Caco-2 (cell line): ENCODE results near the gene MBD4. TPM values are rescaled to one million over a fixed set of nuclear protein-coding genes. Genes with fewer than 3 reads are reported as not detected.

Experiments used
- BruUV-seq: library from RNA; stranded (reverse); fragments of 400-500 nt; replicated peaks from 2 replicates; lab custom pipeline; 2021; lab: Mats Ljungman, UMichigan
- CTCF ChIA-PET: fragments of 300-600 bp; sonication (Branson Sonifier 250); formaldehyde crosslinking; loops from one replicate; lab custom pipeline; 2022; ENCODE audit warnings: antibody characterized with exemption; lab: Charles Lee
- POLR2A ChIA-PET: fragments of 300-600 bp; sonication (Branson Sonifier 250); formaldehyde crosslinking; loops from one replicate; lab custom pipeline; 2022; ENCODE audit warnings: antibody characterized with exemption; lab: Charles Lee
- DNase-seq, 2 experiments: peaks; one replicate each; pipeline versions ENCODE4 v3.0.0 to v3.0.0-alpha.2; 2020 to 2022
- H3K27me3 ChIP-seq: replicated peaks from 2 replicates; pipeline ENCODE4 v1.6.0; 2011; ENCODE audit warnings: low read length; ENCODE audit not compliant: control insufficient read depth, insufficient read depth
- H3K36me3 ChIP-seq: 2 replicates; pipeline ENCODE4 v1.5.1; 2011; ENCODE audit warnings: low read length; ENCODE audit not compliant: control insufficient read depth, insufficient read depth
- H3K4me1 ChIP-seq: fragments of 250-450 bp; sonication (Bioruptor Pico); 2 replicates; pipeline ENCODE4 v1.5.1; 2020; ENCODE audit warnings: mild to moderate bottlenecking
- H3K4me3 ChIP-seq: 2 replicates; pipeline ENCODE4 v1.5.1; 2011; ENCODE audit warnings: low read depth, mild to moderate bottlenecking, control low read depth, low read length
- H3K9me3 ChIP-seq: fragments of 250-450 bp; sonication (Bioruptor Pico); 2 replicates; pipeline ENCODE4 v1.5.1; 2020; ENCODE audit warnings: mild to moderate bottlenecking, moderate library complexity
- H3K27ac Mint-ChIP-seq: one replicate; pipeline ENCODE4 v1.8.0; 2022; ENCODE audit warnings: mixed read lengths; ENCODE audit not compliant: unreplicated experiment
- H3K27me3 Mint-ChIP-seq: one replicate; pipeline ENCODE4 v1.8.0; 2022; ENCODE audit warnings: mixed read lengths; ENCODE audit not compliant: insufficient read depth, unreplicated experiment
- H3K36me3 Mint-ChIP-seq: one replicate; pipeline ENCODE4 v1.8.0; 2022; ENCODE audit warnings: mild to moderate bottlenecking, mixed read lengths; ENCODE audit not compliant: insufficient read depth, unreplicated experiment
- H3K4me1 Mint-ChIP-seq: one replicate; pipeline ENCODE4 v1.8.0; 2022; ENCODE audit warnings: low read depth, mixed read lengths; ENCODE audit not compliant: unreplicated experiment
- H3K4me3 Mint-ChIP-seq: one replicate; pipeline ENCODE4 v1.8.0; 2022; ENCODE audit warnings: mild to moderate bottlenecking, moderate library complexity, mixed read lengths; ENCODE audit not compliant: unreplicated experiment
- H3K9me3 Mint-ChIP-seq: one replicate; pipeline ENCODE4 v1.8.0; 2022; ENCODE audit warnings: mixed read lengths; ENCODE audit not compliant: unreplicated experiment
- CTCF ChIP-seq, 2 experiments: fragments of 200-600 bp in 1 of 2; IDR thresholded peaks; 1 replicate in 1 of 2; 2 replicates in 1 of 2; pipeline versions ENCODE4 v1.5.1 to v1.8.0; 2011 to 2022; ENCODE audit warnings: antibody characterized with exemption in 1 of 2, control low read depth in 1 of 2, inconsistent platforms in 1 of 2, low read depth in 1 of 2, low read length in 1 of 2, mild to moderate bottlenecking in 1 of 2, moderate library complexity in 1 of 2; ENCODE audit not compliant: insufficient read depth in 1 of 2, severe bottlenecking in 1 of 2, unreplicated experiment in 1 of 2
- intact Hi-C: fragments of 100-400 bp; cut with micrococcal nuclease; formaldehyde crosslinking; loops from one replicate; pipeline ENCODE4 v1.10.0; 2022; ENCODE audit not compliant: unreplicated experiment
- total RNA-seq: library from RNA; stranded (reverse); gene quantifications from 2 replicates; pipeline ENCODE4 v1.2.3, GENCODE V29; 2022

Gene MBD4
- total RNA-seq, 1 experiment from 2014 or later = 33.5 TPM

- Histone ChIP-seq H3K4me1 (peaks cover 45% of the 10 kb centered on the region), H3K9me3 (no peaks in the 10 kb centered on the region), H3K27me3 (no peaks in the 10 kb centered on the region), H3K36me3 (no peaks in the 10 kb centered on the region), H3K4me3 (no peak overlapping the region)
- H3K36me3 Mint-ChIP-seq = peaks cover 24% of the 10 kb centered on the region
- intact Hi-C loops = no loop called here
- no TSS peak for BruUV-seq
- no peak overlapping the region for H3K4me3 Mint-ChIP-seq
- POLR2A ChIA-PET = no interaction called here
- no peak for DNase-seq
- CTCF ChIA-PET = no interaction called here
- no peak for TF ChIP-seq CTCF (IDR thresholded peaks at IDR 0.05; ENCODE audit: insufficient read depth in 1 of 2, low read depth in 1 of 2, low read length in 1 of 2, severe bottlenecking in 1 of 2, unreplicated experiment in 1 of 2)
- H3K4me1 Mint-ChIP-seq = peaks cover 40% of the 10 kb centered on the region
- no peak overlapping the region for H3K27ac Mint-ChIP-seq
- H3K9me3 Mint-ChIP-seq = no peaks in the 10 kb centered on the region
- H3K27me3 Mint-ChIP-seq = no peaks in the 10 kb centered on the region
Observed at GRCh38 chr3:129442486-129442885, 2.7 kb upstream of the MBD4 start.

- Histone ChIP-seq H3K4me3 (no peak overlapping the region), H3K27me3 (no peaks in the 10 kb centered on the region), H3K4me1 (peaks cover 38% of the 10 kb centered on the region), H3K9me3 (no peaks in the 10 kb centered on the region), H3K36me3 (no peaks in the 10 kb centered on the region)
- Mint-ChIP-seq H3K4me3 (peak overlapping the region; percentile 90), H3K4me1 (peaks cover 40% of the 10 kb centered on the region), H3K9me3 (no peaks in the 10 kb centered on the region), H3K27ac (no peak overlapping the region), H3K27me3 (no peaks in the 10 kb centered on the region), H3K36me3 (peaks cover 31% of the 10 kb centered on the region)
- intact Hi-C loops = no loop called here
- DNase-seq = no peak
- ChIA-PET POLR2A (interaction anchor here (0.6 kb wide), 1 partner anchor 42 kb away, joined by 4 read pairs; no protein-coding TSS in a partner anchor), CTCF (no interaction called here)
- TF ChIP-seq CTCF (IDR thresholded peaks at IDR 0.05; ENCODE audit: insufficient read depth in 1 of 2, low read depth in 1 of 2, low read length in 1 of 2, severe bottlenecking in 1 of 2, unreplicated experiment in 1 of 2) = no peak
- no TSS peak for BruUV-seq
Observed at GRCh38 chr3:129441782-129442181, 2.0 kb upstream of the MBD4 start.

GRCh38 chr3:129441215-129441614 lies 1.5 kb upstream of the MBD4 start:
- H3K4me3 Mint-ChIP-seq = peak overlapping the region; percentile 90
- POLR2A ChIA-PET = interaction anchor here (0.6 to 0.7 kb wide), 2 partner anchors 11 to 41 kb away, joined by 3 to 4 read pairs; no protein-coding TSS in a partner anchor
- no peaks in the 10 kb centered on the region for H3K9me3 Mint-ChIP-seq
- H3K27ac Mint-ChIP-seq = peak overlapping the region; percentile 96
- DNase-seq = no peak
- H3K27me3 Mint-ChIP-seq = no peaks in the 10 kb centered on the region
- Histone ChIP-seq H3K36me3 (no peaks in the 10 kb centered on the region), H3K27me3 (no peaks in the 10 kb centered on the region), H3K4me1 (peaks cover 32% of the 10 kb centered on the region), H3K9me3 (no peaks in the 10 kb centered on the region), H3K4me3 (peak overlapping the region; percentile 89; the same call in 1 of the 2 replicates)
- CTCF ChIA-PET = interaction anchor here (0.7 kb wide), 1 partner anchor 19 kb away, joined by 3 read pairs; no protein-coding TSS in a partner anchor
- intact Hi-C loops = no loop called here
- H3K4me1 Mint-ChIP-seq = peaks cover 37% of the 10 kb centered on the region
- peaks cover 37% of the 10 kb centered on the region for H3K36me3 Mint-ChIP-seq
- TF ChIP-seq CTCF (IDR thresholded peaks at IDR 0.05; ENCODE audit: insufficient read depth in 1 of 2, low read depth in 1 of 2, low read length in 1 of 2, severe bottlenecking in 1 of 2, unreplicated experiment in 1 of 2) = no peak
- BruUV-seq = no TSS peak
